Measurements from ENCODE around the gene CCDC47.
A peak's percentile ranks its signal among the peaks of the same experiment; 100 is the strongest.

The CCDC47 gene

GRCh38 chr17:63773272-63774140 lies at the start of gene CCDC47 (continued):
- no peak for TF ChIP-seq MZF1 (tag by site-specific recombination; IDR thresholded peaks at IDR 0.05; ENCODE audit: borderline replicate concordance)
- TF ChIP-seq ZNF391 (tag by site-specific recombination; IDR thresholded peaks at IDR 0.05; ENCODE audit: borderline replicate concordance, low read depth) = peak; percentile 66; the same call in 1 of the 2 replicates
- no peak for TF ChIP-seq ZNF211 (tag by site-specific recombination; IDR thresholded peaks at IDR 0.05; ENCODE audit: low read depth)
- TF ChIP-seq ZNF558 (tag by site-specific recombination; IDR thresholded peaks at IDR 0.05) = peak; percentile 28; the same call in 1 of the 2 replicates
- TF ChIP-seq TCF7L2 (IDR thresholded peaks at IDR 0.05; ENCODE audit: borderline replicate concordance, low read depth, low read length) = no peak
- peak; percentile 98 for TF ChIP-seq ZNF580 (tag by site-specific recombination; IDR thresholded peaks at IDR 0.05)
- peak; percentile 52 for TF ChIP-seq ZNF610 (tag by site-specific recombination; IDR thresholded peaks at IDR 0.05; ENCODE audit: borderline replicate concordance)
- peak; percentile 30; the same call in 1 of the 2 replicates for TF ChIP-seq ZBTB48 (tag by site-specific recombination; IDR thresholded peaks at IDR 0.05)
- TF ChIP-seq ZNF324 (tag by site-specific recombination; IDR thresholded peaks at IDR 0.05) = peak; percentile 93
- peak; percentile 71; the same call in 1 of the 2 replicates for TF ChIP-seq ELK4 (IDR thresholded peaks at IDR 0.05; ENCODE audit: borderline replicate concordance, low read depth, low read length)
- no peak for TF ChIP-seq ZNF362 (tag by site-specific recombination; IDR thresholded peaks at IDR 0.05)
- no peak for TF ChIP-seq ZNF488 (tag by site-specific recombination; IDR thresholded peaks at IDR 0.05)
- TF ChIP-seq SALL2 (tag by site-specific recombination; IDR thresholded peaks at IDR 0.05; ENCODE audit: borderline replicate concordance) = no peak
- peak; percentile 97 for TF ChIP-seq ZNF518A (tag by site-specific recombination; conservative IDR thresholded peaks at IDR 0.05; ENCODE audit: low read depth)
- no peak for TF ChIP-seq TSHZ1 (tag by site-specific recombination; IDR thresholded peaks at IDR 0.05; ENCODE audit: borderline replicate concordance)
- peak; percentile 99 for TF ChIP-seq SCRT2 (tag by site-specific recombination; IDR thresholded peaks at IDR 0.05)
- TF ChIP-seq KLF8 (tag by site-specific recombination; IDR thresholded peaks at IDR 0.05) = peak; percentile 97
- no peak for TF ChIP-seq ZNF48 (tag by site-specific recombination; IDR thresholded peaks at IDR 0.05)
- peak; percentile 97 for TF ChIP-seq SP3 (tag by site-specific recombination; IDR thresholded peaks at IDR 0.05)
- peak; percentile 88 for TF ChIP-seq KLF10 (tag by site-specific recombination; IDR thresholded peaks at IDR 0.05)
- TF ChIP-seq ZFP3 (tag by site-specific recombination; IDR thresholded peaks at IDR 0.05; ENCODE audit: low read depth) = no peak
- peak; percentile 67; the same call in 1 of the 2 replicates for TF ChIP-seq INSM2 (tag by site-specific recombination; IDR thresholded peaks at IDR 0.05)
